Body of pancreas (tissue), 4 donors: ENCODE measurements around the gene GLIS1.

Experiments used
- CTCF ChIP-seq, 7 experiments: fragments of 450-650 bp in 4 of 7; fragments of 200-600 bp in 3 of 7; sonication (generic) in 3 of 7; IDR thresholded peaks; one replicate each; pipeline ENCODE4 v1.5.1; 2016 to 2019; ENCODE audit warnings: antibody characterized with exemption in 7 of 7
- POLR2A ChIP-seq, 3 donors: fragments of 450-650 bp; IDR thresholded peaks; one replicate each; pipeline ENCODE4 v1.6.1; 2016; ENCODE audit warnings: antibody characterized with exemption in 3 of 3, mild to moderate bottlenecking in 2 of 3

GRCh38 chr1:53678938-53679825 lies 59.8 kb downstream of the GLIS1 start:
- TF ChIP-seq CTCF (IDR thresholded peaks at IDR 0.05) (no peak), POLR2A (IDR thresholded peaks at IDR 0.05) (no peak)
